ENCODE data around the gene PAIP2.

Gene PAIP2

GRCh38 chr5:139410121-139410992 is 68.7 kb downstream of the PAIP2 start:
- no peak for DNase-seq (ENCODE audit: low read depth)
- TF ChIP-seq CTCF (IDR thresholded peaks at IDR 0.05; ENCODE audit: control insufficient read depth, insufficient read depth, low read depth, low read length, missing control alignments), result no peak

DNA sequence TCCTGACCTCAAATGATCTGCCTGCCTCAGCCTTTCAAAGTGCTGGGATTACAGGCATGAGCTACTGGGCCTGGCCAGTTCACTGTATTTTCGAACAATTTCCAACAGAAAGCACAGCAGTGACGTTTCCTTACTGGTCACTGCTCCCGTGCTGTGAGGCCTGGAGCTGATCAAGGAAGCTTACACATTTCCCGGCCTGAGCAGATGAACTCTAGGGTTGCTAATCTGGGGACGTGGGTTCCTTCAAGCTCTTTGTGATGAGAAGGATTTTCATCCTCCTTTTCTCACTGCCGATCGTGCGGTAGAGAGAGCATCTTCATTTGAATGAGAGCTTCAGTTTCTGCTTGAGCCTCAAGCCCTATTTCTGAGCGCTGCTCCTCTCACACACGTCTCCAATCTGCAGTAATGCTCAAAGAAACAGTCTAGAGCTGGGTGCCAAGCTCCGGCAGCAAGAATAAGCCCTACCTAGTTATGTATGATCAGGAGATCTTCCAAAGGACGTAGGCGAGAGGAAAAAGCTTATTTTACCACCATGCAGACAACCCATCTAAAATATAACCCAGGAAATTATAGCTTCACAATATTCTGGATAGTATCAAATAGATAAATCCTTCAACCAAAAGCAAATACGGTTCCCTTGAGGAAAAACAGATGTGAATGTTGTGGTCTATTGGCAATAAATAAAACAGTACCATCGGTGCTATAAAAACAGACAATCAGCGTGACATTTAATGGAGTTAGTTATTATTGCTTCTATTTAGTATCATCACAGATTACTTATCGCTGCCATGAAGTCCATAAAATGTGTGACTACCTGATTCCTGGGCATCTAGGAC is 69.6 kb downstream of the PAIP2 start:
- no peak for TF ChIP-seq CTCF (IDR thresholded peaks at IDR 0.05; ENCODE audit: control insufficient read depth, insufficient read depth, low read depth, low read length, missing control alignments)
- DNase-seq (ENCODE audit: low read depth), result no peak
- no peak overlapping the region for H3K4me3 ChIP-seq (ENCODE audit: control insufficient read depth, low read depth, low read length)

More at GRCh38 chr5:139410121-139410992, 68.7 kb downstream of the PAIP2 start:
- H3K4me3 ChIP-seq (ENCODE audit: control insufficient read depth, low read depth, low read length), result no peak overlapping the region

DNA sequence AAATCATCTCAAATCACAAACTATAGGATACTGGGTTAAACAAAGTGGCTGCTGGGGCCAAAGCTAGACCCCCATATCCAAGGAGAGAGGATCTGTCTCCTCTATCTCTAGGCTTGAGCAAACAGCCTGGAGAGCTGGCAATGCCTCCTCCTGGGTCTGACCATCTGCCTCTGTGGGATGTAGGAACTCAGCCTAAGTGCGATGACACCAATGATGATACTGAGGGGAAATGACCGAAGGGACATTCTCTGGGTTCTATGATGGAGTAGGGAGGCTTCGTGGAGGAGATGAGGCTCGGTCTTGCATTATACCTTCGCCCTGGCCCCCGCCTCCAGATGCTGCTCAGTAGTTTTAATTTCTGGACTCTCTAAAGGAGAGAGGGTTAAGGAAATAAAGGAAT is 71.5 kb downstream of the PAIP2 start:
- H3K4me3 ChIP-seq (ENCODE audit: control insufficient read depth, low read depth, low read length), result no peak overlapping the region
- TF ChIP-seq CTCF (IDR thresholded peaks at IDR 0.05; ENCODE audit: control insufficient read depth, insufficient read depth, low read depth, low read length, missing control alignments), result no peak
- DNase-seq (ENCODE audit: low read depth), result no peak

- no peak for TF ChIP-seq CTCF (IDR thresholded peaks at IDR 0.05; ENCODE audit: control insufficient read depth, insufficient read depth, low read depth, low read length, missing control alignments)
- DNase-seq (ENCODE audit: low read depth), result no peak
- no peak overlapping the region for H3K4me3 ChIP-seq (ENCODE audit: control insufficient read depth, low read depth, low read length)
These were observed 72.3 kb downstream of the PAIP2 start for GRCh38 chr5:139413963-139414362.

DNA sequence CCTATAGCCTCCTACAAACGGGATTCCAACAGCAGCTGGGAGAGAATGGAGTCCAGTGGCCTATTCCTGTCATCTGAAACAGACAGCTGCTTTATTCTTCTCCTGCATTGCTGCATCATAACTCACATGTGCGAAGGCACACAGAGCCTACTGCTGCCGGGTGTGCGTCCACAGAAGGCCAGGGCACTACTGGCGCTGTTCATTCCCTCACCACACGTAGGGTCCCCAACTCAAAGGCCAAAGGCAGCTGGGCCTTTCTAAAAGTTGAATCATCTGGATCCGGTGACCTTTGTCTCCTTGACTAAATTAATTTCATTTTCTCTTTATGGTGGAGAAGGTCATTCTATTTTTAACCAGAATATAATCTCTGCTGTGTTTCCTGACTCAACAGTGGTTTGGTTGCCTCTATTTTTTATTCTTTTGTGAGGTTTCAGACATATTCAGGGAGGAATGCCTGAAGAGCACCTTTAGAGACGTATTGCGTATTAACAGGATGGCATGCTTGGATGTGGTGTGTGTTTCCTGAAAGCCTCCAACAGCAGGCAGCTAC is 73.0 kb downstream of the PAIP2 start:
- H3K4me3 ChIP-seq (ENCODE audit: control insufficient read depth, low read depth, low read length), result no peak overlapping the region
- no peak for DNase-seq (ENCODE audit: low read depth)
- no peak for TF ChIP-seq CTCF (IDR thresholded peaks at IDR 0.05; ENCODE audit: control insufficient read depth, insufficient read depth, low read depth, low read length, missing control alignments)

DNA sequence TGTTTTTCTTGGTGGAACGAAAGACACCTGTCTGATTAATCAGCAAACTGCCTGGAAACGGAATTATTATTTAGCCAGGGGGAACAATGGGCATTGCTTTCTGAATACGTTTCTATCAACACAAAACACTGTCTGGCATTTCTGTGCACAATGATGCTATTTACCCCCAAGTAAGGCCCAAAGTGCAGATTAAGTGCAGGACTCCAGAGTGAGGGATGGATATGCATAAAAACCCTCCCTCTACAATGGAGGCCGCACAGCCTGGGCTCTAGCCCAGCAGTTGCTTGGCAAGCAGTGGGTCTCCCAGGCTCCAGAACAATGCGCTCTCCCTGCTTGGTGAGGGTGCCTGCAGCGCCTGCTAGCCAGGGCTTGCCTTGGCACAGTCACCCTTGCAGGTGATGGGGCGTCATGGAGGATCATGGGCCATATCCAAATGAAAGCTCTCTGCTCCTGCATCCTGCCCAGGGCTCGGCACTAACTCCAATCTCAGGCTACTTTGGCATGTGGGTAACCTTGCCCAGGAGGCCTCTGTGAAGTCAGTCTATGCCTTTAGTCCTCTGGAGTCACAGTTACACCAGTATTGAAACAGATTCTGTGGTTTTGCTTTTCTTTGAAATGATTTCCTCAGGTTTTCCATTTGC is 73.7 kb downstream of the PAIP2 start:
- no peak overlapping the region for H3K4me3 ChIP-seq (ENCODE audit: control insufficient read depth, low read depth, low read length)
- no peak for TF ChIP-seq CTCF (IDR thresholded peaks at IDR 0.05; ENCODE audit: control insufficient read depth, insufficient read depth, low read depth, low read length, missing control alignments)
- DNase-seq (ENCODE audit: low read depth), result no peak

Data from AG09309 (cell line).